ENCODE data around the gene MSH5.
A peak's percentile ranks its signal among the peaks of the same experiment; 100 is the strongest.
"Not testable (repeated sequence)": the region's sequence is repeated elsewhere in the genome, so short reads cannot be mapped to it uniquely, and the experiment has no call there.

Gene MSH5

GRCh38 chr6:31806470-31807272, 66.9 kb downstream of the MSH5 start, which contains the start of gene LSM2:
Gene LSM2, minus strand, starts transcription at chr6:31806966. Its CDS starts 209 bp downstream, at chr6:31806757.
- ATAC-seq, result peak; percentile 98
- peaks cover 24% of the 10 kb centered on the region for H3K4me1 Mint-ChIP-seq
- H3K27me3 Mint-ChIP-seq, result no peaks in the 10 kb centered on the region
- peak within 1 kb of the TSS; percentile 99 for H3K27ac Mint-ChIP-seq
- no peaks in the 10 kb centered on the region for H3K9me3 Mint-ChIP-seq
- H3K36me3 Mint-ChIP-seq, result peaks cover 19% of the 10 kb centered on the region
- H3K4me3 Mint-ChIP-seq, result peak within 1 kb of the TSS; percentile 98

GRCh38 chr6:31808599-31808998, 68.8 kb downstream of the MSH5 start:
- not testable (repeated sequence) for H3K4me3 Mint-ChIP-seq

GRCh38 chr6:31811645-31812044, 71.8 kb downstream of the MSH5 start:
- H3K4me1 Mint-ChIP-seq, result peaks cover 26% of the 10 kb centered on the region
- no peaks in the 10 kb centered on the region for H3K27me3 Mint-ChIP-seq
- H3K4me3 Mint-ChIP-seq, result no peak overlapping the region
- no peak for ATAC-seq
- no peaks in the 10 kb centered on the region for H3K9me3 Mint-ChIP-seq
- H3K36me3 Mint-ChIP-seq, result peaks cover 12% of the 10 kb centered on the region
- no peak overlapping the region for H3K27ac Mint-ChIP-seq

More at GRCh38 chr6:31808599-31808998, 68.8 kb downstream of the MSH5 start:
- H3K36me3 Mint-ChIP-seq, result peaks cover 12% of the 10 kb centered on the region
- ATAC-seq, H3K9me3 Mint-ChIP-seq, H3K27me3 Mint-ChIP-seq, H3K27ac Mint-ChIP-seq: not testable (repeated sequence)
- H3K4me1 Mint-ChIP-seq, result peaks cover 31% of the 10 kb centered on the region

Data from stimulated activated memory B cell treated with anti-CD40 and anti-IgM and Interleukin-4, amounts not matched to agents 10 μg/mL and 1 μg/mL and 100 μg/mL, for 72 hours (primary cell).